Endothelial cell (in vitro differentiated cells): ENCODE data around the gene PIK3R1. TPM values are rescaled to one million over a fixed set of nuclear protein-coding genes. Genes with fewer than 3 reads are reported as not detected.

ENCODE experiments used
- DNase-seq: peaks from one replicate; pipeline ENCODE4 v3.0.0; 2021; ENCODE audit warnings: low spot score
- H3K27ac Mint-ChIP-seq: one replicate; pipeline ENCODE4 v1.8.0; 2021; ENCODE audit warnings: mixed read lengths, inconsistent platforms; ENCODE audit not compliant: unreplicated experiment
- H3K27me3 Mint-ChIP-seq: one replicate; pipeline ENCODE4 v1.8.0; 2021; ENCODE audit warnings: mild to moderate bottlenecking, moderate library complexity, mixed read lengths, inconsistent platforms; ENCODE audit not compliant: unreplicated experiment
- H3K36me3 Mint-ChIP-seq: one replicate; pipeline ENCODE4 v1.8.0; 2021; ENCODE audit warnings: mild to moderate bottlenecking, low read depth, mixed read lengths, inconsistent platforms; ENCODE audit not compliant: unreplicated experiment
- H3K4me1 Mint-ChIP-seq: one replicate; pipeline ENCODE4 v1.8.0; 2021; ENCODE audit warnings: mild to moderate bottlenecking, mixed read lengths, inconsistent platforms; ENCODE audit not compliant: unreplicated experiment
- H3K4me3 Mint-ChIP-seq: one replicate; pipeline ENCODE4 v1.8.0; 2021; ENCODE audit warnings: mild to moderate bottlenecking, mixed read lengths, inconsistent platforms; ENCODE audit not compliant: unreplicated experiment
- H3K9me3 Mint-ChIP-seq: one replicate; pipeline ENCODE4 v1.8.0; 2021; ENCODE audit warnings: mixed read lengths, inconsistent platforms; ENCODE audit not compliant: unreplicated experiment
- CTCF ChIP-seq: fragments of 200-600 bp; sonication (generic); IDR thresholded peaks from one replicate; pipeline ENCODE4 v1.5.0; 2021; ENCODE audit warnings: antibody characterized with exemption; ENCODE audit not compliant: unreplicated experiment
- total RNA-seq: library from RNA; stranded (reverse); fragmentation: NEBNext Ultra II Directional; extraction: Animal tissue kit (Norgen Biotek cat#: 25700); gene quantifications from one replicate; pipeline ENCODE4 v1.2.1, GENCODE V29; 2021; ENCODE audit not compliant: unreplicated experiment

PIK3R1 gene
- total RNA-seq, 1 donor from 2014 or later = 37.1 TPM

- peaks cover 9% of the 10 kb centered on the region for H3K4me1 Mint-ChIP-seq
- peaks cover 6% of the 10 kb centered on the region for H3K36me3 Mint-ChIP-seq
- no peak overlapping the region for H3K4me3 Mint-ChIP-seq
- DNase-seq = no peak
- H3K27ac Mint-ChIP-seq = no peak overlapping the region
- no peak for TF ChIP-seq CTCF
- H3K27me3 Mint-ChIP-seq = peaks cover 2% of the 10 kb centered on the region
- no peaks in the 10 kb centered on the region for H3K9me3 Mint-ChIP-seq
Observed at GRCh38 chr5:68344447-68345111, 129.0 kb downstream of the PIK3R1 start.

- DNase-seq = no peak
- peaks cover 2% of the 10 kb centered on the region for H3K27me3 Mint-ChIP-seq
- peaks cover 6% of the 10 kb centered on the region for H3K36me3 Mint-ChIP-seq
- no peak overlapping the region for H3K4me3 Mint-ChIP-seq
- H3K9me3 Mint-ChIP-seq = no peaks in the 10 kb centered on the region
- peaks cover 9% of the 10 kb centered on the region for H3K4me1 Mint-ChIP-seq
- no peak for TF ChIP-seq CTCF
- H3K27ac Mint-ChIP-seq = no peak overlapping the region
Observed at GRCh38 chr5:68345171-68345570, 129.6 kb downstream of the PIK3R1 start.

GRCh38 chr5:68345582-68345981 lies 130.0 kb downstream of the PIK3R1 start:
- Mint-ChIP-seq H3K27ac (no peak overlapping the region), H3K27me3 (peaks cover 2% of the 10 kb centered on the region), H3K4me1 (peaks cover 9% of the 10 kb centered on the region), H3K9me3 (no peaks in the 10 kb centered on the region), H3K4me3 (no peak overlapping the region), H3K36me3 (peaks cover 6% of the 10 kb centered on the region)
- no peak for TF ChIP-seq CTCF
- no peak for DNase-seq

- H3K9me3 Mint-ChIP-seq = no peaks in the 10 kb centered on the region
- DNase-seq = no peak
- peaks cover 10% of the 10 kb centered on the region for H3K4me1 Mint-ChIP-seq
- no peak overlapping the region for H3K27ac Mint-ChIP-seq
- no peak overlapping the region for H3K4me3 Mint-ChIP-seq
- no peak for TF ChIP-seq CTCF
- peaks cover 6% of the 10 kb centered on the region for H3K36me3 Mint-ChIP-seq
- H3K27me3 Mint-ChIP-seq = peaks cover 2% of the 10 kb centered on the region
Observed at GRCh38 chr5:68347536-68347935, 132.0 kb downstream of the PIK3R1 start.

GRCh38 chr5:68348447-68349222 lies 133.1 kb downstream of the PIK3R1 start:
- peaks cover 2% of the 10 kb centered on the region for H3K27me3 Mint-ChIP-seq
- H3K4me1 Mint-ChIP-seq = peaks cover 19% of the 10 kb centered on the region
- peaks cover 6% of the 10 kb centered on the region for H3K36me3 Mint-ChIP-seq
- no peak overlapping the region for H3K4me3 Mint-ChIP-seq
- no peak for DNase-seq
- no peak overlapping the region for H3K27ac Mint-ChIP-seq
- no peaks in the 10 kb centered on the region for H3K9me3 Mint-ChIP-seq
- TF ChIP-seq CTCF = no peak
